ENCODE results near the gene EDN3.

The EDN3 gene

DNA sequence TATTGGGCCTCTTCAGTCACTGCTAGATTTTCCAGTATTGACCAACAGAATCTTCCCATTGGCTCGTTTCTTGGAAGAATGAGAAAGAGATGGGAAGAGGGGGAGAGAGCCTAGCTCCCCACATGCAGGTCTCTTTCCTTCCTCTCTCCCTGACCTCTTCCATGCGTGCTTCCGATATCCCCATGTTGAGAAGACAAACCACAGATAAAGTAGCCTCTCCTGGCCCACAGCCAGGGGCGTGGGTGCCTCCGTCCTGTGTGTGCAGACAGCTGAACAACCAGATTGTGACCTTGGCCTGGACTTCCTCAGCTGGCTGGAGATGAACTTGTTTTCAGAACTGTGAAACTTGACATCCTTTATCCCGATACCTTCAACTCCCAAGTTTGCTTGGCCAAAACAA is 71.0 kb downstream of the EDN3 start:
- no peak for DNase-seq

GRCh38 chr20:59374261-59374660 is 73.8 kb downstream of the EDN3 start:
- no peak for DNase-seq

- DNase-seq, result no peak
Measured at GRCh38 chr20:59375541-59375940, 75.1 kb downstream of the EDN3 start.

Data from KG1 (cell line).